Measurements from ENCODE around the gene CA14.

DNA sequence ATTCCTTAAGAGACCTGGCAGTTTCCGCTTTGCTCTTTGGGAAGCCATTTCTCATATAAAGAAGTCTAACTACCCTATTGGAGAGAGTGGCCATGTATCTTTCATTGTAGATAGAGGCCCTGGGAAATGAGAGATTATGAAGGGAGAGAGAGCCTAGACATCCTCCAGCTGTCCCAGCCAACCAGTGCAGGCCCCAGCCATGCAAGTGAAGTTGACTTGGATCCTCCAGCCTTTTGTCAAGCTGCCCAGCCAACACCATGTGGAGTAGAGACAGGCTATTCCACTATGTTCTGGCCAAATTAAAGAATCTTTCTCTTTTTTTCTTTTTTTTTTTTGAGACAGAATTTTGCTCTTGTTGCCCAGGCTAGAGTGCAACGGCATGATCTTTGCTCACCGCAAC, 14.6 kb upstream of the CA14 start:
- TF ChIP-seq, protein P1, sequence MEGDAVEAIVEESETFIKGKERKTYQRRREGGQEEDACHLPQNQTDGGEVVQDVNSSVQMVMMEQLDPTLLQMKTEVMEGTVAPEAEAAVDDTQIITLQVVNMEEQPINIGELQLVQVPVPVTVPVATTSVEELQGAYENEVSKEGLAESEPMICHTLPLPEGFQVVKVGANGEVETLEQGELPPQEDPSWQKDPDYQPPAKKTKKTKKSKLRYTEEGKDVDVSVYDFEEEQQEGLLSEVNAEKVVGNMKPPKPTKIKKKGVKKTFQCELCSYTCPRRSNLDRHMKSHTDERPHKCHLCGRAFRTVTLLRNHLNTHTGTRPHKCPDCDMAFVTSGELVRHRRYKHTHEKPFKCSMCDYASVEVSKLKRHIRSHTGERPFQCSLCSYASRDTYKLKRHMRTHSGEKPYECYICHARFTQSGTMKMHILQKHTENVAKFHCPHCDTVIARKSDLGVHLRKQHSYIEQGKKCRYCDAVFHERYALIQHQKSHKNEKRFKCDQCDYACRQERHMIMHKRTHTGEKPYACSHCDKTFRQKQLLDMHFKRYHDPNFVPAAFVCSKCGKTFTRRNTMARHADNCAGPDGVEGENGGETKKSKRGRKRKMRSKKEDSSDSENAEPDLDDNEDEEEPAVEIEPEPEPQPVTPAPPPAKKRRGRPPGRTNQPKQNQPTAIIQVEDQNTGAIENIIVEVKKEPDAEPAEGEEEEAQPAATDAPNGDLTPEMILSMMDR (IDR thresholded peaks at IDR 0.05): no peak
- TF ChIP-seq POLR2AphosphoS5 (IDR thresholded peaks at IDR 0.05; ENCODE audit: insufficient read depth in 1 of 2, low read depth in 1 of 2) (no peak), POLR2A (IDR thresholded peaks at IDR 0.05) (no peak)

Measured in vagina (tissue), 2 donors.